ENCODE data around the gene KIAA1671. TPM values are rescaled to one million over a fixed set of nuclear protein-coding genes. Genes with fewer than 3 reads are reported as not detected.

Gene KIAA1671
- polyA plus RNA-seq, 3 donors = not detected

DNA sequence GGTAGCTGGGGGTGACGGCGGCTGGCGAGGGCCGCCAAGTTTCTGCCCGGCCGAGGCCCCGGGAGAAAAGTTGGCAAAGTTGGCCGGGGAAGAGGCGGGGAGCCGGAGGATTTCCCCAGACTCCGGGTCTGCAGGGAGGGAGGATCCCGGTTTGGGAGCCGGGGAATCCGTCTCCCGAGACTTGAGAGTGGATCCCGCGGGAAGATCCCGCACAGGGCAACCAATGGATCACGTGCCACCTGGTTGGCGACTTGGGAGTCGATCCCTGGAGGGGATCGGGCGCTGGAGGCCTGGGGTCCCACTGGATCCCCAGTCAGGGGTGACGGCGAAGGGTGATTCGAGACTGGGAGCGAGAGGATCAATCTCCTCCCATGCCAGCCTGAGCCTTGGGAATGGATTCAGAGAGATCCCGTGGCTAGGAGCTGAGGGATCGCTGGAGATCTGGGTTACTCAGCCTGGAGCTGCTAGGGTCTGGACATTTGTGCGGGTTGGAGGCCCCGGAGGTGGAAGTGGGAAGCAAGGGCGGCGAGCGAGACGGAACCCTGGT lies 394 bp downstream of the KIAA1671 start:
- peaks cover 11% of the 10 kb centered on the region for H3K4me1 Mint-ChIP-seq
- Histone ChIP-seq H3K4me1 (ENCODE audit: control insufficient read depth in 1 of 2, insufficient read depth in 2 of 2, low read length in 2 of 2) (peaks cover 9 to 18% of the 10 kb centered on the region in 2 donors), H3K9ac (ENCODE audit: insufficient read depth, low read length, poor library complexity, severe bottlenecking) (peak overlapping the region; percentile 46), H3K79me2 (ENCODE audit: insufficient read depth, low read length) (no peaks in the 10 kb centered on the region), H3K36me3 (replicated peaks in 1 of 2; ENCODE audit: control insufficient read depth in 1 of 2, insufficient read depth in 2 of 2, low read length in 2 of 2) (no peaks in the 10 kb centered on the region), H3K9me3 (replicated peaks in 1 of 2; ENCODE audit: control insufficient read depth in 1 of 2, insufficient read depth in 1 of 2, low read length in 2 of 2) (peaks cover 0 to 13% of the 10 kb centered on the region in 2 donors), H3K4me3 (replicated peaks in 1 of 3; ENCODE audit: low read depth in 2 of 3, low read length in 3 of 3) (peak overlapping the region; percentile 13 to 79 (median 14)), H2AFZ (ENCODE audit: insufficient read depth, low read depth, low read length, poor library complexity, severe bottlenecking) (peak overlapping the region; percentile 82), H4K20me1 (ENCODE audit: insufficient read depth, low read length) (no peaks in the 10 kb centered on the region), H3K27me3 (ENCODE audit: control insufficient read depth in 2 of 2, insufficient read depth in 2 of 2, low read length in 2 of 2) (peaks cover 31 to 59% of the 10 kb centered on the region in 2 donors), H3K4me2 (replicated peaks; ENCODE audit: extremely low read depth, low read length, poor library complexity, severe bottlenecking) (peak overlapping the region; percentile 82), H3K27ac (ENCODE audit: low read depth in 1 of 2, low read length in 2 of 2) (no peak overlapping the region)
- WGBS (ENCODE audit: insufficient coverage) = under 1% methylated on average over 35 of the region's 35 CpGs
- intact Hi-C loops (cut with micrococcal nuclease) = no loop called here
- H3K9me3 Mint-ChIP-seq = peaks cover 0 to 8% (median 2%) of the 10 kb centered on the region in 7 donors
- TF ChIP-seq, protein P1, sequence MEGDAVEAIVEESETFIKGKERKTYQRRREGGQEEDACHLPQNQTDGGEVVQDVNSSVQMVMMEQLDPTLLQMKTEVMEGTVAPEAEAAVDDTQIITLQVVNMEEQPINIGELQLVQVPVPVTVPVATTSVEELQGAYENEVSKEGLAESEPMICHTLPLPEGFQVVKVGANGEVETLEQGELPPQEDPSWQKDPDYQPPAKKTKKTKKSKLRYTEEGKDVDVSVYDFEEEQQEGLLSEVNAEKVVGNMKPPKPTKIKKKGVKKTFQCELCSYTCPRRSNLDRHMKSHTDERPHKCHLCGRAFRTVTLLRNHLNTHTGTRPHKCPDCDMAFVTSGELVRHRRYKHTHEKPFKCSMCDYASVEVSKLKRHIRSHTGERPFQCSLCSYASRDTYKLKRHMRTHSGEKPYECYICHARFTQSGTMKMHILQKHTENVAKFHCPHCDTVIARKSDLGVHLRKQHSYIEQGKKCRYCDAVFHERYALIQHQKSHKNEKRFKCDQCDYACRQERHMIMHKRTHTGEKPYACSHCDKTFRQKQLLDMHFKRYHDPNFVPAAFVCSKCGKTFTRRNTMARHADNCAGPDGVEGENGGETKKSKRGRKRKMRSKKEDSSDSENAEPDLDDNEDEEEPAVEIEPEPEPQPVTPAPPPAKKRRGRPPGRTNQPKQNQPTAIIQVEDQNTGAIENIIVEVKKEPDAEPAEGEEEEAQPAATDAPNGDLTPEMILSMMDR (IDR thresholded peaks at IDR 0.05) = no peak
- peak overlapping the region; percentile 66 to 93 for H3K4me3 Mint-ChIP-seq
- H3K36me3 Mint-ChIP-seq = peaks cover 0 to 4% of the 10 kb centered on the region in 2 donors
- H3K27ac Mint-ChIP-seq = no peak overlapping the region
- peaks cover 49 to 70% (median 50%) of the 10 kb centered on the region in 3 donors for H3K27me3 Mint-ChIP-seq (ENCODE audit: low read depth in 3 of 3)
- no peak for DNase-seq

DNA sequence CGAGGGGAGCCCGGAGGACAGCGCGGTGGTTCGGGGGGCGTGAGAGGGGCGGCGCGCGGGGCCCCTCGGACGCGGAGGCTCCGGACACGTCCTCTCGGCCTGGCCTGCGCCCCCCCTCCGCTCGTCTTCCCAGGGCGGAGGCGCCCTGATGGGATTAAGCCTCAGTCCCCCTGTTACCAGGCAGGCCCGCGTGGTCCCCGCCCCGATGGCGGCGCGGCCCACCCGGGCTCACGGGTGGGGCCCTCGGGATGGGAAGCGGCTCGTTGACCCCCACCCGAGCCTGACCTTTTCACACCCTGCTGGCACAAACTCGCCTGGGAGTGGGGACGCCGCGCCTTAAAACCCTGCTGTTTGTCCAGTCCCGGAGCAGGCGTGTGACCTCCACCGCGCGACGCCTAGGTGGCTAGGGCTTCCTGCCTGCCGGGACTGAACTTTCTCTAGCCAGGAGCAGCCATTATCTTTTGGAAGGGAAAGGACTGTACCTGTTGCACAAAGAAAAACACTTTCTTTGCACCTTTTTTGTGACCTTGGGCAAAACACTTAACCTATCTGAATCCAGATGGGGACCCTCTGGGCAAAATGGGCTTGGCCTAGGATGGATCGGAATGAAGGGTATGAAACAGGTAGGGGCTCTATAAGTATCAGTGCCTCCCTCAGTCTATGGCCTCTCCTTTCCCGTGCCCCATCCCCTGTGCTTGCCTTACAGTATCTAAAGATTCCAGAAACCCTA lies 1.0 kb downstream of the KIAA1671 start:
- peaks cover 9 to 18% of the 10 kb centered on the region in 2 donors for H3K4me1 ChIP-seq (ENCODE audit: control insufficient read depth in 1 of 2, insufficient read depth in 2 of 2, low read length in 2 of 2)
- H2AFZ ChIP-seq (ENCODE audit: insufficient read depth, low read depth, low read length, poor library complexity, severe bottlenecking) = peak overlapping the region; percentile 82
- Mint-ChIP-seq H3K27ac (no peak overlapping the region), H3K4me1 (peaks cover 11% of the 10 kb centered on the region), H3K27me3 (ENCODE audit: low read depth in 3 of 3) (peaks cover 52 to 67% (median 53%) of the 10 kb centered on the region in 3 donors), H3K4me3 (peak overlapping the region in 1 of 2 donors; percentile 93), H3K36me3 (peaks cover 0 to 4% of the 10 kb centered on the region in 2 donors), H3K9me3 (peaks cover 0 to 8% (median 2%) of the 10 kb centered on the region in 7 donors)
- H3K79me2 ChIP-seq (ENCODE audit: insufficient read depth, low read length) = no peaks in the 10 kb centered on the region
- H3K27me3 ChIP-seq (ENCODE audit: control insufficient read depth in 2 of 2, insufficient read depth in 2 of 2, low read length in 2 of 2) = peaks cover 31 to 59% of the 10 kb centered on the region in 2 donors
- no peak overlapping the region for H3K27ac ChIP-seq (ENCODE audit: low read depth in 1 of 2, low read length in 2 of 2)
- WGBS (ENCODE audit: insufficient coverage) = 7% methylated on average over 46 of the region's 47 CpGs
- TF ChIP-seq, protein P1 (IDR thresholded peaks at IDR 0.05) = no peak
- H3K9ac ChIP-seq (ENCODE audit: insufficient read depth, low read length, poor library complexity, severe bottlenecking) = peak overlapping the region; percentile 46
- peaks cover 0 to 13% of the 10 kb centered on the region in 2 donors for H3K9me3 ChIP-seq (replicated peaks in 1 of 2; ENCODE audit: control insufficient read depth in 1 of 2, insufficient read depth in 1 of 2, low read length in 2 of 2)
- no peaks in the 10 kb centered on the region for H3K36me3 ChIP-seq (replicated peaks in 1 of 2; ENCODE audit: control insufficient read depth in 1 of 2, insufficient read depth in 2 of 2, low read length in 2 of 2)
- H3K4me3 ChIP-seq (replicated peaks in 1 of 3; ENCODE audit: low read depth in 2 of 3, low read length in 3 of 3) = peak overlapping the region in 1 of 3 experiments; percentile 79
- intact Hi-C loops (cut with micrococcal nuclease) = no loop called here
- no peak for DNase-seq
- no peaks in the 10 kb centered on the region for H4K20me1 ChIP-seq (ENCODE audit: insufficient read depth, low read length)
- peak overlapping the region; percentile 82 for H3K4me2 ChIP-seq (replicated peaks; ENCODE audit: extremely low read depth, low read length, poor library complexity, severe bottlenecking)

All from CD14-positive monocyte (primary cell).